GM18520 (cell line): ENCODE measurements around the gene COX8A.
"Not testable (repeated sequence)": the region's sequence is repeated elsewhere in the genome, so short reads cannot be mapped to it uniquely, and the experiment has no call there.

Source experiments
- ATAC-seq: cut with Tn5 transposase; IDR thresholded peaks from one replicate; pipeline ENCODE4 v1.9.1; 2021; ENCODE audit not compliant: unreplicated experiment

The COX8A gene

GRCh38 chr11:63974259-63975143, at the start of gene COX8A:
TSS of gene COX8A (plus strand) at chr11:63974620. CDS start at chr11:63974681, 61 bp downstream.
- peak; percentile 96 for ATAC-seq

GRCh38 chr11:63929616-63930015, 44.8 kb upstream of the COX8A start:
- no peak for ATAC-seq

GRCh38 chr11:63931045-63931444, 43.4 kb upstream of the COX8A start:
- no peak for ATAC-seq

- no peak for ATAC-seq
Observed at GRCh38 chr11:63931876-63932275, 42.5 kb upstream of the COX8A start.

- no peak for ATAC-seq
Observed at GRCh38 chr11:63933459-63933858, 41.0 kb upstream of the COX8A start.

GRCh38 chr11:63937713-63938478, 36.5 kb upstream of the COX8A start:
- ATAC-seq, result peak; percentile 3

- ATAC-seq, result peak; percentile 94
Observed at GRCh38 chr11:63938479-63939396, 35.7 kb upstream of the COX8A start, which contains the start of gene NAA40. TSS of gene NAA40 (plus strand) at chr11:63939002. CDS start at chr11:63939097, 95 bp downstream.

GRCh38 chr11:63939397-63939891, 35.0 kb upstream of the COX8A start:
- ATAC-seq, result no peak

GRCh38 chr11:63940786-63941185, 33.6 kb upstream of the COX8A start:
- ATAC-seq, result no peak

- no peak for ATAC-seq
Observed at GRCh38 chr11:63941901-63942300, 32.5 kb upstream of the COX8A start.

- ATAC-seq, result no peak
Observed at GRCh38 chr11:63942803-63943202, 31.6 kb upstream of the COX8A start.

GRCh38 chr11:63944987-63945386, 29.4 kb upstream of the COX8A start:
- no peak for ATAC-seq

GRCh38 chr11:63945477-63946163, 28.8 kb upstream of the COX8A start:
- no peak for ATAC-seq

- ATAC-seq, result no peak
Observed at GRCh38 chr11:63951779-63952536, 22.5 kb upstream of the COX8A start.

GRCh38 chr11:63952570-63952969, 21.9 kb upstream of the COX8A start:
- no peak for ATAC-seq

- ATAC-seq, result no peak
Observed at GRCh38 chr11:63958008-63958407, 16.4 kb upstream of the COX8A start.

GRCh38 chr11:63961608-63962412, 12.6 kb upstream of the COX8A start:
- no peak for ATAC-seq

GRCh38 chr11:63963895-63964294, 10.5 kb upstream of the COX8A start:
- ATAC-seq, result not testable (repeated sequence)
